HepG2 (cell line): ENCODE results near the gene PTPN3. TPM values are rescaled to one million over a fixed set of nuclear protein-coding genes. Genes with fewer than 3 reads are reported as not detected.
A peak's percentile ranks its signal among the peaks of the same experiment; 100 is the strongest.

ENCODE experiments used
- ELF3 ChIP-seq: IDR thresholded peaks from 2 replicates; pipeline ENCODE4 v1.6.1; 2016; ENCODE audit warnings: missing genetic modification reagents, missing compliant biosample characterization
- ESRRA ChIP-seq: sonication (generic); formaldehyde crosslinking; IDR thresholded peaks from 2 replicates; pipeline ENCODE4 v1.5.1; 2020; ENCODE audit warnings: mild to moderate bottlenecking, low read depth, missing genetic modification reagents
- ETV6 ChIP-seq: sonication (generic); formaldehyde crosslinking; conservative IDR thresholded peaks from 2 replicates; pipeline ENCODE4 v1.4.0; 2020; ENCODE audit warnings: missing genetic modification reagents
- FOXJ3 ChIP-seq: sonication (generic); formaldehyde crosslinking; IDR thresholded peaks from 2 replicates; pipeline ENCODE4 v1.4.0; 2020; ENCODE audit warnings: missing genetic modification reagents, mild to moderate bottlenecking, borderline replicate concordance
- GTF3A ChIP-seq: sonication (generic); formaldehyde crosslinking; conservative IDR thresholded peaks from 2 replicates; pipeline ENCODE4 v1.4.0; 2020; ENCODE audit warnings: mild to moderate bottlenecking, missing genetic modification reagents
- KLF9 ChIP-seq: IDR thresholded peaks from 2 replicates; pipeline ENCODE4 v1.6.1; 2016; ENCODE audit warnings: low read depth
- MED1 ChIP-seq: sonication (generic); formaldehyde crosslinking; IDR thresholded peaks from 2 replicates; pipeline ENCODE4 v1.4.0; 2020; ENCODE audit warnings: missing genetic modification reagents
- NR2F2 ChIP-seq: IDR thresholded peaks from 2 replicates; pipeline ENCODE4 v1.6.1; 2012; ENCODE audit warnings: low read depth, inconsistent platforms, borderline replicate concordance
- PHF5A ChIP-seq: IDR thresholded peaks from one replicate; pipeline ENCODE4 v1.6.1; 2018; ENCODE audit warnings: low read depth, missing genetic modification reagents; ENCODE audit not compliant: unreplicated experiment
- RFX3 ChIP-seq: IDR thresholded peaks from 2 replicates; pipeline ENCODE4 v1.6.1; 2016; ENCODE audit warnings: missing biosample characterization, missing genetic modification reagents
- SATB2 ChIP-seq: sonication (generic); formaldehyde crosslinking; IDR thresholded peaks from 2 replicates; pipeline ENCODE4 v1.5.0; 2020; ENCODE audit warnings: missing genetic modification reagents
- SMARCE1 ChIP-seq: fragments of 450-650 bp; IDR thresholded peaks from 2 replicates; pipeline ENCODE4 v1.6.1; 2017; ENCODE audit warnings: borderline replicate concordance
- YEATS2 ChIP-seq: sonication (generic); formaldehyde crosslinking; IDR thresholded peaks from 2 replicates; pipeline ENCODE4 v1.4.0; 2020; ENCODE audit warnings: missing genetic modification reagents, borderline replicate concordance
- ZNF382 ChIP-seq: sonication (generic); formaldehyde crosslinking; IDR thresholded peaks from 2 replicates; pipeline ENCODE4 v1.5.0; 2020; ENCODE audit warnings: missing genetic modification reagents, mild to moderate bottlenecking, borderline replicate concordance
- ZNF383 ChIP-seq: sonication (generic); formaldehyde crosslinking; IDR thresholded peaks from 2 replicates; pipeline ENCODE4 v1.4.0; 2020; ENCODE audit warnings: missing genetic modification reagents, mild to moderate bottlenecking, borderline replicate concordance
- ZNF546 ChIP-seq: sonication (generic); formaldehyde crosslinking; conservative IDR thresholded peaks from 2 replicates; pipeline ENCODE4 v1.8.1; 2023; ENCODE audit warnings: mild to moderate bottlenecking, missing genetic modification reagents
- ZNF878 ChIP-seq: sonication (generic); formaldehyde crosslinking; IDR thresholded peaks from 2 replicates; pipeline ENCODE4 v1.8.1; 2023; ENCODE audit warnings: mild to moderate bottlenecking, missing genetic modification reagents, moderate library complexity
- ZSCAN29 ChIP-seq: sonication (generic); formaldehyde crosslinking; conservative IDR thresholded peaks from 2 replicates; pipeline ENCODE4 v1.4.0; 2020; ENCODE audit warnings: mild to moderate bottlenecking, missing genetic modification reagents
- polyA plus RNA-seq, 8 experiments: library from polyadenylated mRNA; depleted of rRNA in 3 of 8; stranded (reverse) in 7 of 8; unstranded in 1 of 8; fragments of >200 nt; fragmentation: Illumina TruSeq in 4 of 8; extraction: Trizol in 4 of 8; gene quantifications; 2 replicates each; pipeline versions ENCODE4 v1.2.1 to v1.2.3, GENCODE V29; 2011 to 2016; ENCODE audit warnings: low read depth in 4 of 8, missing spikeins in 1 of 8, mixed read lengths in 1 of 8; ENCODE audit not compliant: insufficient read depth in 1 of 8
- total RNA-seq, 5 experiments: library from RNA; depleted of rRNA; stranded (reverse); fragments of >200 nt; fragmentation: Illumina TruSeq; extraction: Trizol; gene quantifications; 2 replicates each; pipeline ENCODE4 v1.2.3, GENCODE V29; 2016; ENCODE audit warnings: low read depth in 1 of 5
- TF ChIP-seq, protein P1 (sequence below): sonication (generic); formaldehyde crosslinking; conservative IDR thresholded peaks from 2 replicates; pipeline ENCODE4 v1.4.0; 2020; ENCODE audit warnings: mild to moderate bottlenecking, missing genetic modification reagents, moderate library complexity
- TF ChIP-seq, protein P2 (sequence below): IDR thresholded peaks from 2 replicates; pipeline ENCODE4 v1.6.1; 2016; ENCODE audit warnings: low read depth, borderline replicate concordance
- TF ChIP-seq, protein P3 (sequence below): IDR thresholded peaks from 2 replicates; pipeline ENCODE4 v1.6.1; 2016
- TF ChIP-seq, protein P4 (sequence below): sonication (generic); formaldehyde crosslinking; IDR thresholded peaks from 2 replicates; pipeline ENCODE4 v1.5.1; 2020; ENCODE audit warnings: missing genetic modification reagents, mild to moderate bottlenecking, borderline replicate concordance

PTPN3 gene
- total and polyA plus RNA-seq, 2 of the 13 experiments (the other 11 are each of a cell fraction or from before 2014, with no cell fraction given): 5.6 to 20.5 TPM

DNA sequence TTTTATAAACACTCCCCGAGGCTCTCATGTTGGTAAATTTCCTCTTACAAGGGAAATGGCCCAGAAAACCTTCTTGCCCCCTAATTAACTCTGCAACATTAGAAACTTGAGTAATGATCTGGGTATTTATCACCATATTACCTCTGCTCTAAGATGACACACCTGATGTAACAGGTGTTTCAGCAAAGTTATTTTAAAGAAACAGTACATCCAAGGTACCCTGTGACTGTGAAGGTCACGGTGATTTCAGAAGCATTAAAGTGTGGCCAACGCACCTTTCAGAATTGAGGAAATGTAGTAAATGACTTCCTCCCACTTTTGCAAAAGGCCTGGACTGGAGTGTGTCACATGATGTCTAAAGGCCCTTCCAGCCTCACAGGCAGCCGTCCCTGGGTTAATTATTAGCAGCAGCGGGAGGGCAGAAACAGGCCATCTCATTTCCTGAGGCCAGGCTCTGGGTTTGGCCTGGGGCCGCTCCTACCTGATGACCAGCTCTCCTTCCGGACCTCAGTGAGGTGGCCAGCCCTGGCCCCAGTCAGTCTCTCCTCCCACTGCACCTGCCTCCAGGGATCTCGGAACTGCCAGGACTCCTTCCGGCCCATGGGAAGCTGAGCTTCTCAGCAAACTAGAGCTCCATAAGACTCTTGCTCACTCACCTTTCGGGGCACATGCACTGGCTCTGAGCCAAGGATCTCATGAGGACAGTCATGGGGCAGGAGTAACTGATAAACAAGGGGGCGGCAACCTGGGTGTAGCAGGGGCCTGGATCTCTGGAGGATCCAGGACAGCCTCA lies 20.7 kb downstream of the PTPN3 start (continued):
- peak; percentile 71 for TF ChIP-seq PHF5A (CRISPR knock-in tag)
- peak; percentile 80 for TF ChIP-seq ELF3 (CRISPR knock-in tag)
- TF ChIP-seq SMARCE1: no peak
- TF ChIP-seq ZNF382 (CRISPR knock-in tag): no peak
- no peak for TF ChIP-seq SATB2 (CRISPR knock-in tag)
- peak; percentile 71; the same call in 1 of the 2 replicates for TF ChIP-seq FOXJ3 (CRISPR knock-in tag)
- TF ChIP-seq YEATS2 (CRISPR knock-in tag): peak; percentile 81; the same call in 1 of the 2 replicates
- TF ChIP-seq, protein P1, sequence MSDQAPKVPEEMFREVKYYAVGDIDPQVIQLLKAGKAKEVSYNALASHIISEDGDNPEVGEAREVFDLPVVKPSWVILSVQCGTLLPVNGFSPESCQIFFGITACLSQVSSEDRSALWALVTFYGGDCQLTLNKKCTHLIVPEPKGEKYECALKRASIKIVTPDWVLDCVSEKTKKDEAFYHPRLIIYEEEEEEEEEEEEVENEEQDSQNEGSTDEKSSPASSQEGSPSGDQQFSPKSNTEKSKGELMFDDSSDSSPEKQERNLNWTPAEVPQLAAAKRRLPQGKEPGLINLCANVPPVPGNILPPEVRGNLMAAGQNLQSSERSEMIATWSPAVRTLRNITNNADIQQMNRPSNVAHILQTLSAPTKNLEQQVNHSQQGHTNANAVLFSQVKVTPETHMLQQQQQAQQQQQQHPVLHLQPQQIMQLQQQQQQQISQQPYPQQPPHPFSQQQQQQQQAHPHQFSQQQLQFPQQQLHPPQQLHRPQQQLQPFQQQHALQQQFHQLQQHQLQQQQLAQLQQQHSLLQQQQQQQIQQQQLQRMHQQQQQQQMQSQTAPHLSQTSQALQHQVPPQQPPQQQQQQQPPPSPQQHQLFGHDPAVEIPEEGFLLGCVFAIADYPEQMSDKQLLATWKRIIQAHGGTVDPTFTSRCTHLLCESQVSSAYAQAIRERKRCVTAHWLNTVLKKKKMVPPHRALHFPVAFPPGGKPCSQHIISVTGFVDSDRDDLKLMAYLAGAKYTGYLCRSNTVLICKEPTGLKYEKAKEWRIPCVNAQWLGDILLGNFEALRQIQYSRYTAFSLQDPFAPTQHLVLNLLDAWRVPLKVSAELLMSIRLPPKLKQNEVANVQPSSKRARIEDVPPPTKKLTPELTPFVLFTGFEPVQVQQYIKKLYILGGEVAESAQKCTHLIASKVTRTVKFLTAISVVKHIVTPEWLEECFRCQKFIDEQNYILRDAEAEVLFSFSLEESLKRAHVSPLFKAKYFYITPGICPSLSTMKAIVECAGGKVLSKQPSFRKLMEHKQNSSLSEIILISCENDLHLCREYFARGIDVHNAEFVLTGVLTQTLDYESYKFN (CRISPR knock-in tag): peak; percentile 89
- TF ChIP-seq MED1 (CRISPR knock-in tag): peak; percentile 88
- no peak for TF ChIP-seq KLF9 (CRISPR knock-in tag)
- no peak; the same call in 1 of the 2 replicates for TF ChIP-seq RFX3 (CRISPR knock-in tag)
- TF ChIP-seq ETV6: no peak
- TF ChIP-seq, protein P2, sequence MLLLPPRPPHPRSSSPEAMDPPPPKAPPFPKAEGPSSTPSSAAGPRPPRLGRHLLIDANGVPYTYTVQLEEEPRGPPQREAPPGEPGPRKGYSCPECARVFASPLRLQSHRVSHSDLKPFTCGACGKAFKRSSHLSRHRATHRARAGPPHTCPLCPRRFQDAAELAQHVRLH (CRISPR knock-in tag): peak; percentile 89; the same call in 1 of the 2 replicates
- TF ChIP-seq ZSCAN29: no peak; the same call in 1 of the 2 replicates
- TF ChIP-seq, protein P3, sequence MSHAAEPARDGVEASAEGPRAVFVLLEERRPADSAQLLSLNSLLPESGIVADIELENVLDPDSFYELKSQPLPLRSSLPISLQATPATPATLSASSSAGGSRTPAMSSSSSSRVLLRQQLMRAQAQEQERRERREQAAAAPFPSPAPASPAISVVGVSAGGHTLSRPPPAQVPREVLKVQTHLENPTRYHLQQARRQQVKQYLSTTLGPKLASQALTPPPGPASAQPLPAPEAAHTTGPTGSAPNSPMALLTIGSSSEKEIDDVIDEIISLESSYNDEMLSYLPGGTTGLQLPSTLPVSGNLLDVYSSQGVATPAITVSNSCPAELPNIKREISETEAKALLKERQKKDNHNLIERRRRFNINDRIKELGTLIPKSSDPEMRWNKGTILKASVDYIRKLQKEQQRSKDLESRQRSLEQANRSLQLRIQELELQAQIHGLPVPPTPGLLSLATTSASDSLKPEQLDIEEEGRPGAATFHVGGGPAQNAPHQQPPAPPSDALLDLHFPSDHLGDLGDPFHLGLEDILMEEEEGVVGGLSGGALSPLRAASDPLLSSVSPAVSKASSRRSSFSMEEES (CRISPR knock-in tag): peak; percentile 97
- TF ChIP-seq GTF3A (CRISPR knock-in tag): no peak
- TF ChIP-seq ZNF546: no peak
- no peak for TF ChIP-seq ZNF383
- no peak for TF ChIP-seq ZNF878
- TF ChIP-seq, protein P4, sequence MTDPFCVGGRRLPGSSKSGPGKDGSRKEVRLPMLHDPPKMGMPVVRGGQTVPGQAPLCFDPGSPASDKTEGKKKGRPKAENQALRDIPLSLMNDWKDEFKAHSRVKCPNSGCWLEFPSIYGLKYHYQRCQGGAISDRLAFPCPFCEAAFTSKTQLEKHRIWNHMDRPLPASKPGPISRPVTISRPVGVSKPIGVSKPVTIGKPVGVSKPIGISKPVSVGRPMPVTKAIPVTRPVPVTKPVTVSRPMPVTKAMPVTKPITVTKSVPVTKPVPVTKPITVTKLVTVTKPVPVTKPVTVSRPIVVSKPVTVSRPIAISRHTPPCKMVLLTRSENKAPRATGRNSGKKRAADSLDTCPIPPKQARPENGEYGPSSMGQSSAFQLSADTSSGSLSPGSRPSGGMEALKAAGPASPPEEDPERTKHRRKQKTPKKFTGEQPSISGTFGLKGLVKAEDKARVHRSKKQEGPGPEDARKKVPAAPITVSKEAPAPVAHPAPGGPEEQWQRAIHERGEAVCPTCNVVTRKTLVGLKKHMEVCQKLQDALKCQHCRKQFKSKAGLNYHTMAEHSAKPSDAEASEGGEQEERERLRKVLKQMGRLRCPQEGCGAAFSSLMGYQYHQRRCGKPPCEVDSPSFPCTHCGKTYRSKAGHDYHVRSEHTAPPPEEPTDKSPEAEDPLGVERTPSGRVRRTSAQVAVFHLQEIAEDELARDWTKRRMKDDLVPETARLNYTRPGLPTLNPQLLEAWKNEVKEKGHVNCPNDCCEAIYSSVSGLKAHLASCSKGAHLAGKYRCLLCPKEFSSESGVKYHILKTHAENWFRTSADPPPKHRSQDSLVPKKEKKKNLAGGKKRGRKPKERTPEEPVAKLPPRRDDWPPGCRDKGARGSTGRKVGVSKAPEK (CRISPR knock-in tag): no peak
- TF ChIP-seq ESRRA (CRISPR knock-in tag): no peak
- no peak for TF ChIP-seq NR2F2
